Ishikawa (cell line): ENCODE results near the gene LUZP2.

Experiments used
- CEBPB ChIP-seq: IDR thresholded peaks from 2 replicates; pipeline ENCODE4 v1.6.1; 2012
- CREB1 ChIP-seq: IDR thresholded peaks from 2 replicates; pipeline ENCODE4 v1.6.1; 2012; ENCODE audit warnings: low read depth
- EP300 ChIP-seq: IDR thresholded peaks from 2 replicates; pipeline ENCODE4 v1.6.1; 2012; ENCODE audit warnings: borderline replicate concordance
- MAX ChIP-seq: IDR thresholded peaks from 2 replicates; pipeline ENCODE4 v1.6.1; 2012
- NFIC ChIP-seq: IDR thresholded peaks from 2 replicates; pipeline ENCODE4 v1.6.1; 2012
- REST ChIP-seq: IDR thresholded peaks from 2 replicates; pipeline ENCODE4 v1.6.1; 2012; ENCODE audit warnings: low read depth, mild to moderate bottlenecking
- TAF1 ChIP-seq: IDR thresholded peaks from 2 replicates; pipeline ENCODE4 v1.6.1; 2012; ENCODE audit warnings: low read depth, mild to moderate bottlenecking
- TCF12 ChIP-seq: IDR thresholded peaks from 2 replicates; pipeline ENCODE4 v1.6.1; 2012; ENCODE audit warnings: low read depth

- TF ChIP-seq REST (no peak), CEBPB (no peak), NFIC (no peak), EP300 (no peak), MAX (no peak), CREB1 (no peak), TCF12 (no peak), TAF1 (no peak)
Measured at GRCh38 chr11:24543771-24544170, 46.9 kb downstream of the LUZP2 start.
